ENCODE measurements around the gene SYVN1.
"Not testable (repeated sequence)": the region's sequence is repeated elsewhere in the genome, so short reads cannot be mapped to it uniquely, and the experiment has no call there.

Gene SYVN1

GRCh38 chr11:65152122-65152521 lies 17.8 kb upstream of the SYVN1 start:
- no peaks in the 10 kb centered on the region for H3K36me3 ChIP-seq (ENCODE audit: insufficient read depth, low read length)
- no peak overlapping the region for H3K4me2 ChIP-seq (ENCODE audit: low read depth, low read length, poor library complexity, severe bottlenecking)
- H3K4me1 ChIP-seq (ENCODE audit: insufficient read depth, low read length, poor library complexity, severe bottlenecking): no peaks in the 10 kb centered on the region
- H3K79me2 ChIP-seq (ENCODE audit: insufficient read depth, low read length): no peaks in the 10 kb centered on the region
- no peaks in the 10 kb centered on the region for H3F3A ChIP-seq (ENCODE audit: low read depth)
- H4K20me1 ChIP-seq (ENCODE audit: insufficient read depth, low read length, poor library complexity, severe bottlenecking): no peaks in the 10 kb centered on the region
- no peaks in the 10 kb centered on the region for H3K9me3 ChIP-seq (ENCODE audit: insufficient read depth, low read depth, low read length)
- H3K9ac ChIP-seq (ENCODE audit: low read depth, low read length, poor library complexity, severe bottlenecking): no peak overlapping the region
- TF ChIP-seq CTCF (conservative IDR thresholded peaks at IDR 0.05; ENCODE audit: low read length): no peak
- no peak for TF ChIP-seq EZH2phosphoT487 (IDR thresholded peaks at IDR 0.05; ENCODE audit: borderline replicate concordance)
- peak overlapping the region; percentile 6; the same call in 1 of the 2 replicates for H2AFZ ChIP-seq (ENCODE audit: low read length)
- H3K27me3 ChIP-seq (ENCODE audit: insufficient read depth, low read length, poor library complexity, severe bottlenecking): no peaks in the 10 kb centered on the region
- no peak overlapping the region for H3K4me3 ChIP-seq (ENCODE audit: low read length, poor library complexity, severe bottlenecking)
- H3K9me2 ChIP-seq (replicated peaks; ENCODE audit: low read depth, low read length): no peaks in the 10 kb centered on the region

GRCh38 chr11:65151331-65151899 lies 17.1 kb upstream of the SYVN1 start:
- H2AFZ ChIP-seq (ENCODE audit: low read length): 0 out of 2 replicates have a peak overlapping the region, but pooled peaks have one; percentile 68
- no peak overlapping the region for H3K4me2 ChIP-seq (ENCODE audit: low read depth, low read length, poor library complexity, severe bottlenecking)

GRCh38 chr11:65150509-65151299 lies 16.4 kb upstream of the SYVN1 start:
- Histone ChIP-seq H3K9me2 (replicated peaks; ENCODE audit: low read depth, low read length) (no peaks in the 10 kb centered on the region), H4K20me1 (ENCODE audit: insufficient read depth, low read length, poor library complexity, severe bottlenecking) (no peaks in the 10 kb centered on the region), H3K9me3 (ENCODE audit: insufficient read depth, low read depth, low read length) (no peaks in the 10 kb centered on the region), H3K36me3 (ENCODE audit: insufficient read depth, low read length) (no peaks in the 10 kb centered on the region), H2AFZ (ENCODE audit: low read length) (no peak overlapping the region), H3K4me3 (ENCODE audit: low read length, poor library complexity, severe bottlenecking) (no peak overlapping the region), H3K9ac (ENCODE audit: low read depth, low read length, poor library complexity, severe bottlenecking) (no peak overlapping the region), H3K79me2 (ENCODE audit: insufficient read depth, low read length) (no peaks in the 10 kb centered on the region), H3K4me2 (ENCODE audit: low read depth, low read length, poor library complexity, severe bottlenecking) (no peak overlapping the region), H3K27me3 (ENCODE audit: insufficient read depth, low read length, poor library complexity, severe bottlenecking) (no peaks in the 10 kb centered on the region), H3F3A (ENCODE audit: low read depth) (no peaks in the 10 kb centered on the region), H3K4me1 (ENCODE audit: insufficient read depth, low read length, poor library complexity, severe bottlenecking) (no peaks in the 10 kb centered on the region)
- TF ChIP-seq CTCF (conservative IDR thresholded peaks at IDR 0.05; ENCODE audit: low read length) (no peak), EZH2phosphoT487 (IDR thresholded peaks at IDR 0.05; ENCODE audit: borderline replicate concordance) (no peak)

More at GRCh38 chr11:65151331-65151899, 17.1 kb upstream of the SYVN1 start:
- no peak overlapping the region for H3K4me3 ChIP-seq (ENCODE audit: low read length, poor library complexity, severe bottlenecking)
- TF ChIP-seq CTCF (conservative IDR thresholded peaks at IDR 0.05; ENCODE audit: low read length) (no peak), EZH2phosphoT487 (IDR thresholded peaks at IDR 0.05; ENCODE audit: borderline replicate concordance) (no peak)
- H3F3A ChIP-seq (ENCODE audit: low read depth): no peaks in the 10 kb centered on the region
- H4K20me1 ChIP-seq (ENCODE audit: insufficient read depth, low read length, poor library complexity, severe bottlenecking): no peaks in the 10 kb centered on the region
- H3K79me2 ChIP-seq (ENCODE audit: insufficient read depth, low read length): no peaks in the 10 kb centered on the region
- no peaks in the 10 kb centered on the region for H3K36me3 ChIP-seq (ENCODE audit: insufficient read depth, low read length)
- no peaks in the 10 kb centered on the region for H3K9me3 ChIP-seq (ENCODE audit: insufficient read depth, low read depth, low read length)
- no peak overlapping the region for H3K9ac ChIP-seq (ENCODE audit: low read depth, low read length, poor library complexity, severe bottlenecking)
- H3K27me3 ChIP-seq (ENCODE audit: insufficient read depth, low read length, poor library complexity, severe bottlenecking): no peaks in the 10 kb centered on the region
- H3K9me2 ChIP-seq (replicated peaks; ENCODE audit: low read depth, low read length): no peaks in the 10 kb centered on the region
- H3K4me1 ChIP-seq (ENCODE audit: insufficient read depth, low read length, poor library complexity, severe bottlenecking): no peaks in the 10 kb centered on the region

- not testable (repeated sequence) for H3K79me2 ChIP-seq (ENCODE audit: insufficient read depth, low read length); H3K9me2 ChIP-seq (replicated peaks; ENCODE audit: low read depth, low read length); H3K4me2 ChIP-seq (ENCODE audit: low read depth, low read length, poor library complexity, severe bottlenecking); H3K4me1 ChIP-seq (ENCODE audit: insufficient read depth, low read length, poor library complexity, severe bottlenecking); H3K36me3 ChIP-seq (ENCODE audit: insufficient read depth, low read length); H3F3A ChIP-seq (ENCODE audit: low read depth); H3K9ac ChIP-seq (ENCODE audit: low read depth, low read length, poor library complexity, severe bottlenecking); H4K20me1 ChIP-seq (ENCODE audit: insufficient read depth, low read length, poor library complexity, severe bottlenecking); H2AFZ ChIP-seq (ENCODE audit: low read length); H3K4me3 ChIP-seq (ENCODE audit: low read length, poor library complexity, severe bottlenecking); H3K9me3 ChIP-seq (ENCODE audit: insufficient read depth, low read depth, low read length); H3K27me3 ChIP-seq (ENCODE audit: insufficient read depth, low read length, poor library complexity, severe bottlenecking)
Measured at GRCh38 chr11:65150131-65150508, 15.8 kb upstream of the SYVN1 start.

Data from Loucy (cell line).